Measurements from ENCODE around the gene LTBP3. TPM values are rescaled to one million over a fixed set of nuclear protein-coding genes. Genes with fewer than 3 reads are reported as not detected.

Gene LTBP3
- total and polyA plus RNA-seq, 4 donors, result 8.8 to 46.2 (median 17.0) TPM

GRCh38 chr11:65586247-65586630 is 28.1 kb upstream of the LTBP3 start:
- Histone ChIP-seq H3K4me3 (ENCODE audit: low read depth in 1 of 3, low read length in 3 of 3) (no peak overlapping the region), H3K27ac (ENCODE audit: low read depth in 1 of 2, low read length in 2 of 2) (no peak overlapping the region), H3K4me1 (ENCODE audit: control insufficient read depth in 4 of 4, insufficient read depth in 4 of 4, low read length in 3 of 4) (peaks cover 0 to 4% (median 0%) of the 10 kb centered on the region in 4 donors), H3K36me3 (ENCODE audit: control insufficient read depth in 4 of 4, insufficient read depth in 3 of 4, low read depth in 1 of 4, low read length in 3 of 4) (peaks cover 0 to 2% (median 0%) of the 10 kb centered on the region in 4 donors), H3K9ac (ENCODE audit: low read depth in 1 of 2, low read length in 2 of 2) (no peak overlapping the region), H3K9me3 (ENCODE audit: control insufficient read depth in 4 of 4, low read length in 3 of 4) (no peaks in the 10 kb centered on the region), H3K27me3 (ENCODE audit: control insufficient read depth in 4 of 4, insufficient read depth in 4 of 4, low read length in 3 of 4) (no peaks in the 10 kb centered on the region)
- no peak for DNase-seq (ENCODE audit: low spot score)
- TF ChIP-seq REST (IDR thresholded peaks at IDR 0.05) (no peak), GABPA (IDR thresholded peaks at IDR 0.05 in 1 of 2, conservative IDR thresholded peaks at IDR 0.05 in 1 of 2) (no peak), FOXA1 (IDR thresholded peaks at IDR 0.05) (no peak), SP1 (IDR thresholded peaks at IDR 0.05) (no peak), HNF4A (conservative IDR thresholded peaks at IDR 0.05) (no peak), MAX (IDR thresholded peaks at IDR 0.05) (no peak), RXRA (IDR thresholded peaks at IDR 0.05) (no peak), TAF1 (conservative IDR thresholded peaks at IDR 0.05) (no peak), RAD21 (IDR thresholded peaks at IDR 0.05) (no peak), CTCF (IDR thresholded peaks at IDR 0.05; ENCODE audit: low read depth, low read length, missing input control) (no peak), HNF4G (IDR thresholded peaks at IDR 0.05) (no peak), ZBTB33 (IDR thresholded peaks at IDR 0.05) (no peak), YY1 (IDR thresholded peaks at IDR 0.05) (no peak), FOXA2 (IDR thresholded peaks at IDR 0.05) (no peak), EGR1 (IDR thresholded peaks at IDR 0.05; ENCODE audit: low read depth in 2 of 2) (no peak), NR2F2 (IDR thresholded peaks at IDR 0.05) (no peak)
- 91% methylated on average over 4 of the region's 4 CpGs for WGBS

Measured in liver (tissue), 9 donors.